Natural killer cell (primary cell): ENCODE measurements around the gene ABCG1. TPM values are rescaled to one million over a fixed set of nuclear protein-coding genes. Genes with fewer than 3 reads are reported as not detected.

Experiments used
- ATAC-seq, 3 donors: fragments of 150-1000 bp in 2 of 3; fragments of 200-7000 bp in 1 of 3; cut with Tn5 transposase; 1 replicate in 1 of 3; 2 replicates in 2 of 3; pipeline ENCODE4 v1.10.0; 2021; ENCODE audit warnings: mild to moderate bottlenecking in 2 of 3, moderate library complexity in 2 of 3
- DNase-seq, 2 donors: peaks; one replicate each; pipeline versions ENCODE4 v3.0.0 to v3.0.0-alpha.2; 2013 to 2021; ENCODE audit warnings: mixed read lengths in 1 of 2
- H3K27ac ChIP-seq: one replicate; pipeline ENCODE4 v1.5.1; 2013; ENCODE audit warnings: mild to moderate bottlenecking, low read length
- H3K27me3 ChIP-seq: one replicate; pipeline ENCODE4 v1.6.1; 2013; ENCODE audit warnings: low read length; ENCODE audit not compliant: control insufficient read depth, insufficient read depth
- H3K36me3 ChIP-seq: one replicate; pipeline ENCODE4 v1.6.1; 2013; ENCODE audit warnings: low read length; ENCODE audit not compliant: control insufficient read depth, insufficient read depth
- H3K4me1 ChIP-seq: one replicate; pipeline ENCODE4 v1.6.1; 2013; ENCODE audit warnings: low read length; ENCODE audit not compliant: control insufficient read depth, insufficient read depth
- H3K4me3 ChIP-seq: one replicate; pipeline ENCODE4 v1.5.1; 2013; ENCODE audit warnings: low read length
- H3K9me3 ChIP-seq: one replicate; pipeline ENCODE4 v1.6.1; 2013; ENCODE audit warnings: low read length; ENCODE audit not compliant: control insufficient read depth, insufficient read depth
- H3K27ac Mint-ChIP-seq, 2 donors: one replicate each; pipeline ENCODE4 v1.8.0; 2022; ENCODE audit warnings: mild to moderate bottlenecking in 2 of 2, mixed read lengths in 2 of 2, moderate library complexity in 1 of 2
- H3K27me3 Mint-ChIP-seq, 2 donors: one replicate each; pipeline ENCODE4 v1.8.0; 2022; ENCODE audit warnings: low read depth in 2 of 2, mixed read lengths in 2 of 2
- H3K36me3 Mint-ChIP-seq: one replicate; pipeline ENCODE4 v1.8.0; 2022; ENCODE audit warnings: mixed read lengths
- H3K4me1 Mint-ChIP-seq, 2 donors: one replicate each; pipeline ENCODE4 v1.8.0; 2022; ENCODE audit warnings: mixed read lengths in 2 of 2
- H3K4me3 Mint-ChIP-seq: one replicate; pipeline ENCODE4 v1.8.0; 2022; ENCODE audit warnings: mild to moderate bottlenecking, moderate library complexity, mixed read lengths
- H3K9me3 Mint-ChIP-seq, 2 donors: one replicate each; pipeline ENCODE4 v1.8.0; 2022; ENCODE audit warnings: mixed read lengths in 2 of 2
- WGBS: methylation state at CpG from one replicate; pipeline ENCODE4 v1.1.7; 2013; ENCODE audit warnings: missing lambda C conversion rate; ENCODE audit not compliant: insufficient coverage; 5-methylcytosine and 5-hydroxymethylcytosine counted together
- intact Hi-C: fragments of 100-400 bp; cut with micrococcal nuclease; formaldehyde crosslinking; loops from one replicate; pipeline ENCODE4 v1.14.2; 2022
- total RNA-seq, 4 donors: library from RNA; stranded (reverse); fragments of 120-200 nt in 1 of 4; gene quantifications; one replicate each; pipeline versions ENCODE4 v1.2.3 to v1.2.4, GENCODE V29; 2013 to 2022
- TF ChIP-seq, protein P1 (sequence below): fragments of 200-600 bp; IDR thresholded peaks from one replicate; pipeline ENCODE4 v1.8.0; 2022; ENCODE audit warnings: antibody characterized with exemption

ABCG1 gene
- total RNA-seq, 3 donors from 2014 or later (not counting 1 experiment from before 2014, with no cell fraction given), result 10.4 to 14.7 (median 13.8) TPM

DNA sequence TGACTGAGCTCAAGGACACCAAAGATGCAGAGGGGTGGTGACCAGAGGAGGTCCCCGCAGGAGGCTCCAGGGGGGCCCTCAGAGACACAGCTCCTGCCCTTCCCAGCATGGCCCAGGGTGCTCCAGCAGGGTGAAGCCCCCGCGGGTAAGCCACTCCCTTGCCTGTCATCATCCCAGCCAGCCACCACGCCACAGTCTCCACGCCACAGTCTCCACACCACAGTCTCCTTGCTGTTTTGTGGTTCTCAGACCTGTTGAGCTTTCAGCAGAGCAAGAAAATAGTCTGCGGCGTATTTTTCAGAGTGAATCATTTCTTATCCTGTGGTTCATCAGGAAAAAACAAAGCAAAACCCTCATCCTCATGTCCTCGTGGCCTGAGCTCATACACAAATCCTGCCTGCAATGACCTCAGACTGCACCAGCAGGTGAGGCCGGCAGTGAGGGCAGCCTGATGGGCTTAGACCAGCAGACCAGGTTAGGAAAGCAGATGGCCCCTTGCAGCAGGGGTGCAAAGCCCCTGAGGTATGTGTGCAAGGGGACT, 25.7 kb upstream of the ABCG1 start:
- intact Hi-C loops, result loop anchor here (1.0 to 5.0 kb wide), 3 partner anchors 40 to 232 kb away; no protein-coding TSS in a partner anchor
- Mint-ChIP-seq H3K9me3 (no peaks in the 10 kb centered on the region), H3K27ac (peak overlapping the region; percentile 75 to 91), H3K27me3 (no peaks in the 10 kb centered on the region), H3K36me3 (no peaks in the 10 kb centered on the region), H3K4me1 (peaks cover 60 to 70% of the 10 kb centered on the region in 2 donors), H3K4me3 (peak overlapping the region; percentile 88)
- Histone ChIP-seq H3K9me3 (no peaks in the 10 kb centered on the region), H3K27me3 (no peaks in the 10 kb centered on the region), H3K27ac (peak overlapping the region; percentile 24), H3K36me3 (no peaks in the 10 kb centered on the region), H3K4me3 (no peak overlapping the region), H3K4me1 (peaks cover 74% of the 10 kb centered on the region)
- TF ChIP-seq, protein P1, sequence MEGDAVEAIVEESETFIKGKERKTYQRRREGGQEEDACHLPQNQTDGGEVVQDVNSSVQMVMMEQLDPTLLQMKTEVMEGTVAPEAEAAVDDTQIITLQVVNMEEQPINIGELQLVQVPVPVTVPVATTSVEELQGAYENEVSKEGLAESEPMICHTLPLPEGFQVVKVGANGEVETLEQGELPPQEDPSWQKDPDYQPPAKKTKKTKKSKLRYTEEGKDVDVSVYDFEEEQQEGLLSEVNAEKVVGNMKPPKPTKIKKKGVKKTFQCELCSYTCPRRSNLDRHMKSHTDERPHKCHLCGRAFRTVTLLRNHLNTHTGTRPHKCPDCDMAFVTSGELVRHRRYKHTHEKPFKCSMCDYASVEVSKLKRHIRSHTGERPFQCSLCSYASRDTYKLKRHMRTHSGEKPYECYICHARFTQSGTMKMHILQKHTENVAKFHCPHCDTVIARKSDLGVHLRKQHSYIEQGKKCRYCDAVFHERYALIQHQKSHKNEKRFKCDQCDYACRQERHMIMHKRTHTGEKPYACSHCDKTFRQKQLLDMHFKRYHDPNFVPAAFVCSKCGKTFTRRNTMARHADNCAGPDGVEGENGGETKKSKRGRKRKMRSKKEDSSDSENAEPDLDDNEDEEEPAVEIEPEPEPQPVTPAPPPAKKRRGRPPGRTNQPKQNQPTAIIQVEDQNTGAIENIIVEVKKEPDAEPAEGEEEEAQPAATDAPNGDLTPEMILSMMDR, result no peak
- ATAC-seq (peak; percentile 31 to 49 (median 40)), DNase-seq (peak; percentile 68 to 74)
- WGBS, result 28% methylated on average over 9 of the region's 9 CpGs

DNA sequence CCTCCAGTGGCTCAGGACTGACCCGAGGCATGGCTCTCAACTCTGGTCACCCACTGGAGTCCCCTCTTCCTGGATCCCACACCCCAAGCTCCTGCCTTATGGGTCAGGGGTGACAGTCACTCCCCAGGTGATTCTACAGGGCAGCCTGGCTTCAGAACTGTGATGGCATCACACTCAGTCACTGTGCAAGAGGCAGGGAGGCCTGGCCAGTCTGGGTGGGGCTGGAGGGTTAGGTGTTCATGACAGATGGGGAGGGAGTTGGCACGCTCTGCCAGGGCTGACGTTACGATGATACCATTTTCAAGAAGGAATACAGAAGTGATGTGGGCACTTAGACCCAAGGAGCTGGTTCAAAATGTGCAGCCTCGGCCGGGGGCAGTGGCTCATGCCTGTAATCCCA, 25.2 kb upstream of the ABCG1 start:
- H3K27me3 ChIP-seq, result no peaks in the 10 kb centered on the region
- H3K27ac Mint-ChIP-seq, result peak overlapping the region; percentile 75 to 91
- peak overlapping the region; percentile 88 for H3K4me3 Mint-ChIP-seq
- no peaks in the 10 kb centered on the region for H3K9me3 Mint-ChIP-seq
- WGBS, result 82% methylated on average over 6 of the region's 6 CpGs
- H3K36me3 Mint-ChIP-seq, result no peaks in the 10 kb centered on the region
- H3K9me3 ChIP-seq, result no peaks in the 10 kb centered on the region
- H3K36me3 ChIP-seq, result no peaks in the 10 kb centered on the region
- intact Hi-C loops, result loop anchor here (1.0 to 5.0 kb wide), 3 partner anchors 40 to 231 kb away; no protein-coding TSS in a partner anchor
- H3K4me3 ChIP-seq, result no peak overlapping the region
- no peaks in the 10 kb centered on the region for H3K27me3 Mint-ChIP-seq
- TF ChIP-seq, protein P1, result no peak
- peaks cover 60 to 70% of the 10 kb centered on the region in 2 donors for H3K4me1 Mint-ChIP-seq
- peak in 1 of 2 donors; percentile 6 for DNase-seq
- peak in 1 of 3 donors; percentile 10 for ATAC-seq
- peaks cover 69% of the 10 kb centered on the region for H3K4me1 ChIP-seq
- H3K27ac ChIP-seq, result peak overlapping the region; percentile 8

DNA sequence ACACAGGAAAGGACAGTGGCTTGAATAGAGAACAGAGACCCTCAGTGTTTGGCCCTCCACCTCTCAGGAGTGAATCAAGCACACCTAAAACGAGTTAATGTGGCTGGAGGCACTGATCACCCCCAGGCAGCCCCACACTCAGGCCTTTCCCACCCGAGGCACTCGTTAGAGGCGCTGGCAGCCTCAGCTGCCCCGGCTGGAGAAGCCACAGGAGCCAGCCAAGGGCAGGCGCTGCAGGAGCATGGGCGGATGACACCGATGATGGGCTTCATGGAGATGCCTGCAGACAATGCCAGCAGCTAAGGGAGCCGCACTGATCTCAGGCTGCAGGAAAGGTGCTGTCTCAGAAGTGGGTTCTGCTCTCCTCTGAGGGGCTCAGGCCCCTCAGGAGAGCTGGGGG, 24.1 kb upstream of the ABCG1 start:
- Mint-ChIP-seq H3K36me3 (no peaks in the 10 kb centered on the region), H3K4me3 (no peak overlapping the region), H3K27ac (peak overlapping the region in 1 of 2 donors; percentile 31), H3K4me1 (peaks cover 62 to 72% of the 10 kb centered on the region in 2 donors), H3K9me3 (no peaks in the 10 kb centered on the region), H3K27me3 (no peaks in the 10 kb centered on the region)
- TF ChIP-seq, protein P1, result no peak
- DNase-seq (no peak), ATAC-seq (no peak)
- H3K4me3 ChIP-seq, result no peak overlapping the region
- no peaks in the 10 kb centered on the region for H3K27me3 ChIP-seq
- H3K9me3 ChIP-seq, result no peaks in the 10 kb centered on the region
- H3K4me1 ChIP-seq, result peaks cover 66% of the 10 kb centered on the region
- H3K36me3 ChIP-seq, result no peaks in the 10 kb centered on the region
- WGBS, result 97% methylated on average over 9 of the region's 9 CpGs
- no peak overlapping the region for H3K27ac ChIP-seq
- intact Hi-C loops, result loop anchor here (5.0 kb wide), 1 partner anchor 43 kb away; no protein-coding TSS in a partner anchor
